Activated CD8-positive, alpha-beta T cell treated with anti-CD3 and anti-CD28 coated beads, Interleukin-2, amount 10 ng/mL, durations not matched to agents 7 days and 5 days (primary cell): Measurements from ENCODE around the gene RBM15. TPM values are rescaled to one million over a fixed set of nuclear protein-coding genes. Genes with fewer than 3 reads are reported as not detected.

Experiments
- ATAC-seq: fragments of 150-1000 bp; cut with Tn5 transposase; one replicate; pipeline ENCODE4 v1.10.0; 2021; ENCODE audit warnings: moderate library complexity
- CTCF ChIA-PET: fragments of 350-600 bp; sonication (Branson Sonifier 250); formaldehyde crosslinking; loops from one replicate; lab custom pipeline; 2021; ENCODE audit warnings: antibody characterized with exemption; lab: Charles Lee
- POLR2A ChIA-PET: fragments of 350-600 bp; sonication (Branson Sonifier 250); formaldehyde crosslinking; loops from one replicate; lab custom pipeline; 2021; ENCODE audit warnings: antibody characterized with exemption; lab: Charles Lee
- DNase-seq: peaks from one replicate; pipeline ENCODE4 v3.0.0-alpha.2; 2020
- H3K27ac Mint-ChIP-seq: one replicate; pipeline ENCODE4 v1.8.0; 2021; ENCODE audit warnings: mild to moderate bottlenecking, mixed read lengths
- H3K27me3 Mint-ChIP-seq: one replicate; pipeline ENCODE4 v1.8.0; 2021; ENCODE audit warnings: low read depth, mixed read lengths
- H3K36me3 Mint-ChIP-seq: one replicate; pipeline ENCODE4 v1.8.0; 2021; ENCODE audit warnings: low read depth, mixed read lengths
- H3K4me1 Mint-ChIP-seq: one replicate; pipeline ENCODE4 v1.8.0; 2021; ENCODE audit warnings: low read depth, mixed read lengths
- H3K4me3 Mint-ChIP-seq: one replicate; pipeline ENCODE4 v1.8.0; 2021; ENCODE audit warnings: mild to moderate bottlenecking, mixed read lengths
- H3K9me3 Mint-ChIP-seq: one replicate; pipeline ENCODE4 v1.8.0; 2022; ENCODE audit warnings: mixed read lengths; ENCODE audit not compliant: insufficient read depth
- total RNA-seq, 2 experiments: library from RNA; stranded (reverse); gene quantifications; one replicate each; pipeline ENCODE4 v1.2.3, GENCODE V29; 2021

RBM15 gene
- total RNA-seq, 2 experiments from 2014 or later: 72.0 to 75.5 TPM

DNA sequence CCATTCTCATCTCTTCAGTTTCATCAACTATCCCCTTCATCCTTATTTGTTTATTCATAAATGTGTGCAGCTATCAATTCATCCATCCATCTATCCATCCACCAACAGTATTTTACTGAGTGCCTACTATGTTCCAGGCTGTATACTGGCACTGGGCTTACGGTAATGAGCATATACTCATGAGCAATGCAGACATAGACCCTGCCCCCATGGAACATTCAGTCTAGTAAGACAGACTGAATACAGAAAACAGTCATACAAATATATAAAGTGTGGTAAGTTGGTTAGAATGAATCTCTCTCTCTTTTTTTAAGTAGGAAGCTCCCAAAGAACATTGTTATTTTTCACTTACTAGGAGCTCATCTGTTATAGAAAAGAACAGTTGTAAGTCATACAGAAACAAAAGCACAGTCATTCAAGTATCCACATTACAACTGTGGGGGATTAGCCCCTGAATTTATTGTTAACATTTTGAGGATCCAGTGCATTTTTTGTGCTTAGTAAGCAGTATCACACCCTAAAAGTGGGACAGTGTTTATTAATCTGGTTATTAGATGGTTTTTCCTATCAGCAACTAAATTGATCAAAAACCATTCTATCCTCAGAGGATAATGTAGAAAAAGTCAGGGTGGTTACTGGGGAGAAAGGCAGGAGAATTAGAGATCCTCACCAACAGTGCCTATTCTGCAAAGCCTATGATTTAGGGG, 48.0 kb downstream of the RBM15 start:
- H3K4me1 Mint-ChIP-seq: peaks cover 16% of the 10 kb centered on the region
- ChIA-PET POLR2A (interaction anchor here (1.1 kb wide), 1 partner anchor 49 kb away, joined by 5 read pairs; no protein-coding TSS in a partner anchor), CTCF (interaction anchor here (0.7 to 1.9 kb wide), 5 partner anchors 8 to 180 kb away, joined by 3 to 6 read pairs (median 4); no protein-coding TSS in a partner anchor)
- no peaks in the 10 kb centered on the region for H3K27me3 Mint-ChIP-seq
- ATAC-seq: no peak
- DNase-seq: no peak
- no peaks in the 10 kb centered on the region for H3K9me3 Mint-ChIP-seq
- H3K27ac Mint-ChIP-seq: no peak overlapping the region
- no peak overlapping the region for H3K4me3 Mint-ChIP-seq
- peaks cover 22% of the 10 kb centered on the region for H3K36me3 Mint-ChIP-seq

DNA sequence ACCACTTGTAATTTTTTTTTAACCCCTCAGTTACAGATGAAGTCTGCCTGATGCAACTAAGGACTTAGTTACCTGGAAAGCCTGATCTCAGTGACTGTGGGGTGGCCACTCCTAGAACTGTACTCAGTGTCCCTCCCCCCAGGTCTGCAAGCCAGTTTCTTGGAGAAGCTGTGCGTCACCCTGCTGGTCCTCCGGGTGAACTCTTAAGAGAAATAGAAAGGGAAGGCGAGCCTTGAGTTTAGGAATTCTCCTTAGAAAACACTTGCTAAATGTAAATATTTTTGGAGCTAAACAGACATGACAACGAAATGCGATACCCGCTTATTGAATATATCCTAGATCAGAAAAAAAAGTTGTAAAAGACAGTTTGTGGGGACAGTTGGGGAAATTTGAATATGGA, 50.9 kb downstream of the RBM15 start:
- Mint-ChIP-seq H3K4me1 (no peaks in the 10 kb centered on the region), H3K27me3 (no peaks in the 10 kb centered on the region), H3K36me3 (peaks cover 17% of the 10 kb centered on the region), H3K27ac (no peak overlapping the region), H3K4me3 (no peak overlapping the region), H3K9me3 (no peaks in the 10 kb centered on the region)
- POLR2A ChIA-PET: no interaction called here
- CTCF ChIA-PET: interaction anchor here (1.5 kb wide), 1 partner anchor 70 kb away, joined by 3 read pairs; no protein-coding TSS in a partner anchor
- no peak for ATAC-seq
- no peak for DNase-seq

DNA sequence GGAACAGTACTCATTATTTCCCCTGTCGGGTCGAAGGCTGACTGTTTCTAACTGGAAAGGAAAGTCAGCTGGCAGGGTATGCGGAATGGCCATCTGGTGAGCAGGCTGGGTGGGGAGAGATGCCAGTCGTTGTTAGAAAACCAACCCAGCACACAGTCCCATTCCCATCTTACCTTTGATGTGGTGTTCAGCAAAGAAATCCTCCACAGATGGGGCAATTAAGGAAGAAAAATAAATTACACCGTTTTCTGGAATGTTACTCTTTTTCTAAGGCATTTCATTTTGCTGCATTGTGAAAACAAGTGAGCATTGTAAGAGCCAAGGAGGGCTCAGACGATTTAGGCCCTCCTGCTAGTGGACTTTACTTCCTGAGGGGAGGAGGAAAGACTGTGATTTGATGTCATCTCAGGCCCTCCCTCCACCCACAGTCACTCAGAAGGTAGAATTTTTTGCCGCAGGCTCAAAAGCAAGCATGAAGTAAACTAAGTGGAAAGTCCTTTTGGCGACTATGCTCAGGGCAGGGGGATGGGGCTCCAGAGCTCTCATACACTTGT, 51.6 kb downstream of the RBM15 start, which contains the start of gene SLC16A4:
Gene SLC16A4, minus strand, starts transcription at position 335 of the 554 bp plus-strand sequence. CDS start 1,703 bp downstream, outside the sequence.
- H3K36me3 Mint-ChIP-seq: peaks cover 18% of the 10 kb centered on the region
- DNase-seq (no peak), ATAC-seq (no peak)
- peaks cover 5% of the 10 kb centered on the region for H3K4me1 Mint-ChIP-seq
- H3K27ac Mint-ChIP-seq: no peak within 1 kb of the TSS
- H3K27me3 Mint-ChIP-seq: no peaks in the 10 kb centered on the region
- no peak within 1 kb of the TSS for H3K4me3 Mint-ChIP-seq
- ChIA-PET POLR2A (no interaction called here), CTCF (interaction anchor here (1.5 kb wide), 1 partner anchor 69 kb away, joined by 3 read pairs; no protein-coding TSS in a partner anchor)
- H3K9me3 Mint-ChIP-seq: no peaks in the 10 kb centered on the region

DNA sequence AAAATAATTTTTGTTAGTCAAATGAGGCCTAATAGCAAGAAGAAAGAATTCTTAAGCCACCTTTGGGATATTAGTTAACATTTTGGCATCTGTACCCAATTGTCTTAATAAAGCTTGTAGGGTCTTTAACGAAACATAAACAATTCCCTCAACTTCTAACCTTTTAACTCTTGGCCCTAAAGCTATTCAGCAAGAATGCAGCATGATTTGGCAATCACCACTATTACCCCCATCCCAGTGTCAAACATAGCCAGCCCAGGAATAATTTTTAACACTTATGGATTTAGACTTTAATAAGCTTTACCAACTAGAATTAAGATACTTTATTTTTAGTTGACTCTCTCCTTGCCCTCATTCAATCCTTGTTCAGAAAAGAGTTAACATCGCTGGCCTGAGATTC, 54.1 kb downstream of the RBM15 start:
- POLR2A ChIA-PET: interaction anchor here (1.4 kb wide), 1 partner anchor 10 kb away, joined by 3 read pairs; no protein-coding TSS in a partner anchor
- peaks cover 22% of the 10 kb centered on the region for H3K36me3 Mint-ChIP-seq

DNA sequence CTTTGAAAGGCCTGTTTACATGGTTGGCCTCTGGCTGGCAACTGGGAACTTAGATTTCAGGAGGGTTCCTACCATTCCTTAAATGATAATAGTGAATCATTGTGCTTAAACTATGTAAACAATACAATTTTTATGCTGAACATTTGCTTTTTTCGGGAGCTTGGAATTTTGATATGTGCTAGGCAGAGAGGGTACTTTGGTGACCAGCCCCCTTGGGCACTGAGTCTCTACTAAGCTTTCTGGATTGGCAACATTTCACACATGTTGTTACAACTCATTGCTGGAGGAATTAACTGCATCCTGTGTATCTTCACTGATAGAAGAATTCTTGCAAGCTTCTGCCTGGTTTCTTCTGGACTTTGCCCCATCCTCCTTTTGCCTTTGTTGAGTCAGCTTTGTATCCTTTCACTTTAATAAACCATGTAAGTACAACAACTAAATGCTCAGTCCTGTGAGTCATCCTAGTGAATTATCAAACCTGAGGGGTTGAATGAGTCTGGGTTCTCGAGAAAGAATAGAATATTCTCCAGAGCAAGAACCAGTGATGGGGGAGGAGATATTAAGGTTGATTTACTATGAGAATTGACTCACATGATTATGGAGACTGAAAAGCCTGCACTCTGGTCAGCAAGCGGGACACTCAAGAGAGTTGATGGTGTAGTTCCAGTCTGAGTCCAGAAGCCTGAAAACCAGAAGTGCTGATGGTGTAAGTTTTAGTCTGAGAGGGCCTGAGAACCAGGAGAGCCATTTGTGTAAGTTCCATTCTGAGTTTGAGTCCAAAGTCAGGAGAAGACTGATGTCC, 54.7 kb downstream of the RBM15 start:
- ChIA-PET POLR2A (interaction anchor here (1.4 kb wide), 1 partner anchor 11 kb away, joined by 3 read pairs; no protein-coding TSS in a partner anchor), CTCF (interaction anchor here (1.1 kb wide), 1 partner anchor 186 kb away, joined by 5 read pairs; no protein-coding TSS in a partner anchor)
- no peaks in the 10 kb centered on the region for H3K27me3 Mint-ChIP-seq
- H3K27ac Mint-ChIP-seq: no peak overlapping the region
- H3K4me3 Mint-ChIP-seq: no peak overlapping the region
- ATAC-seq (no peak), DNase-seq (no peak)
- H3K36me3 Mint-ChIP-seq: peaks cover 24% of the 10 kb centered on the region
- no peaks in the 10 kb centered on the region for H3K9me3 Mint-ChIP-seq
- peaks cover 6% of the 10 kb centered on the region for H3K4me1 Mint-ChIP-seq

More for the DNA sequence above, 54.1 kb downstream of the RBM15 start:
- Mint-ChIP-seq H3K9me3 (no peaks in the 10 kb centered on the region), H3K4me3 (no peak overlapping the region), H3K27ac (no peak overlapping the region), H3K4me1 (peaks cover 6% of the 10 kb centered on the region), H3K27me3 (no peaks in the 10 kb centered on the region)
- DNase-seq: no peak
- CTCF ChIA-PET: interaction anchor here (1.1 kb wide), 1 partner anchor 186 kb away, joined by 5 read pairs; no protein-coding TSS in a partner anchor
- no peak for ATAC-seq

DNA sequence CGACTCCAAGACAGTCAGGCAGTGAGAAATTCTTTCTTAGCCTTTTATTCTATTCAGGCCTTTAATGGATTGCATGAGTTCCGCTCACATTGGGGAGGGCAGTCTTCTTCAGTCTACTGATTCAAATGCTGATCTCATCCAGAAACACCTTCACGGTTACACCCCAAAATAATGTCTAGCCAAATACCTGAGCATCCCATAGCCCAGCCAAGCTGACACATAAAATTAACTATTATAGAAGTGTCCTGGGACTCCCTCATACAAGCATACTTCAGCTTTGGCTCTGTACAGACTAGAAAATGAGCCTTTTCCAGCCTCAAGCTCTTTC, 55.3 kb downstream of the RBM15 start:
- DNase-seq (no peak), ATAC-seq (no peak)
- Mint-ChIP-seq H3K9me3 (no peaks in the 10 kb centered on the region), H3K4me1 (peaks cover 6% of the 10 kb centered on the region), H3K4me3 (no peak overlapping the region), H3K36me3 (peaks cover 24% of the 10 kb centered on the region), H3K27ac (no peak overlapping the region), H3K27me3 (no peaks in the 10 kb centered on the region)
- CTCF ChIA-PET: no interaction called here
- POLR2A ChIA-PET: interaction anchor here (1.4 kb wide), 1 partner anchor 11 kb away, joined by 3 read pairs; no protein-coding TSS in a partner anchor

Other genes starting within 250 kb of the RBM15 start
- not detected for gene UBL4B, start 226.9 kb upstream of the RBM15 start, total RNA-seq
- not detected for gene SLC6A17, start 188.9 kb upstream of the RBM15 start, total RNA-seq
- gene KCNC4, start 129.1 kb upstream of the RBM15 start, total RNA-seq: 1 to 10 TPM; 7.5 to 8.3 TPM
- gene SLC16A4, start 51.6 kb downstream of the RBM15 start, total RNA-seq: under 1 TPM; 0.23 to 0.26 TPM
- 100 to 1,000 TPM; 123 TPM for gene LAMTOR5, start 68.3 kb downstream of the RBM15 start, total RNA-seq
- gene PROK1, start 111.8 kb downstream of the RBM15 start, total RNA-seq: not detected
- gene KCNA10, start 179.8 kb downstream of the RBM15 start, total RNA-seq: not detected